Activated T-helper 2 cell treated with anti-CD3 and anti-CD28 coated beads, Interferon-gamma antibody, Interleukin-2, Interleukin-4, amounts not matched to agents 10 μg/mL and 5 μg/mL and 100 μg/mL, durations not matched to agents 14 hours and 24 hours and 36 hours (primary cell): ENCODE data around the gene C19orf47. TPM values are rescaled to one million over a fixed set of nuclear protein-coding genes. Genes with fewer than 3 reads are reported as not detected.
A peak's percentile ranks its signal among the peaks of the same experiment; 100 is the strongest.

ENCODE experiments used
- DNase-seq: peaks from one replicate; pipeline ENCODE4 v3.0.0; 2021; ENCODE audit warnings: low spot score
- H3K27ac Mint-ChIP-seq: one replicate; pipeline ENCODE4 v1.8.0; 2021; ENCODE audit warnings: mixed read lengths
- H3K27me3 Mint-ChIP-seq: one replicate; pipeline ENCODE4 v1.8.0; 2021; ENCODE audit warnings: low read depth, mixed read lengths
- H3K36me3 Mint-ChIP-seq: one replicate; pipeline ENCODE4 v1.8.0; 2021; ENCODE audit warnings: low read depth, mixed read lengths
- H3K4me1 Mint-ChIP-seq: one replicate; pipeline ENCODE4 v1.8.0; 2021; ENCODE audit warnings: low read depth, mixed read lengths
- H3K4me3 Mint-ChIP-seq: one replicate; pipeline ENCODE4 v1.8.0; 2021; ENCODE audit warnings: low read depth, mild to moderate bottlenecking, moderate library complexity, mixed read lengths
- H3K9me3 Mint-ChIP-seq: one replicate; pipeline ENCODE4 v1.8.0; 2021; ENCODE audit warnings: mixed read lengths
- intact Hi-C: fragments of 100-400 bp; cut with micrococcal nuclease; formaldehyde crosslinking; loops from one replicate; pipeline ENCODE4 v1.15.1; 2023
- total RNA-seq: library from RNA; stranded (reverse); gene quantifications from 2 replicates; pipeline ENCODE4 v1.2.3, GENCODE V29; 2022

Gene C19orf47, protein sequence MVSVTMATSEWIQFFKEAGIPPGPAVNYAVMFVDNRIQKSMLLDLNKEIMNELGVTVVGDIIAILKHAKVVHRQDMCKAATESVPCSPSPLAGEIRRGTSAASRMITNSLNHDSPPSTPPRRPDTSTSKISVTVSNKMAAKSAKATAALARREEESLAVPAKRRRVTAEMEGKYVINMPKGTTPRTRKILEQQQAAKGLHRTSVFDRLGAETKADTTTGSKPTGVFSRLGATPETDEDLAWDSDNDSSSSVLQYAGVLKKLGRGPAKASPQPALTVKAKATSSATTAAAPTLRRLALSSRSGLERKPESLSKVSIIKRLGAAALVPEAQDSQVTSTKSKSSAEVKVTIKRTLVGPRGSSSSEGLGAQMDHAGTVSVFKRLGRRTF
- 22.4 and 25.1 TPM in 2 replicates for total RNA-seq

DNA sequence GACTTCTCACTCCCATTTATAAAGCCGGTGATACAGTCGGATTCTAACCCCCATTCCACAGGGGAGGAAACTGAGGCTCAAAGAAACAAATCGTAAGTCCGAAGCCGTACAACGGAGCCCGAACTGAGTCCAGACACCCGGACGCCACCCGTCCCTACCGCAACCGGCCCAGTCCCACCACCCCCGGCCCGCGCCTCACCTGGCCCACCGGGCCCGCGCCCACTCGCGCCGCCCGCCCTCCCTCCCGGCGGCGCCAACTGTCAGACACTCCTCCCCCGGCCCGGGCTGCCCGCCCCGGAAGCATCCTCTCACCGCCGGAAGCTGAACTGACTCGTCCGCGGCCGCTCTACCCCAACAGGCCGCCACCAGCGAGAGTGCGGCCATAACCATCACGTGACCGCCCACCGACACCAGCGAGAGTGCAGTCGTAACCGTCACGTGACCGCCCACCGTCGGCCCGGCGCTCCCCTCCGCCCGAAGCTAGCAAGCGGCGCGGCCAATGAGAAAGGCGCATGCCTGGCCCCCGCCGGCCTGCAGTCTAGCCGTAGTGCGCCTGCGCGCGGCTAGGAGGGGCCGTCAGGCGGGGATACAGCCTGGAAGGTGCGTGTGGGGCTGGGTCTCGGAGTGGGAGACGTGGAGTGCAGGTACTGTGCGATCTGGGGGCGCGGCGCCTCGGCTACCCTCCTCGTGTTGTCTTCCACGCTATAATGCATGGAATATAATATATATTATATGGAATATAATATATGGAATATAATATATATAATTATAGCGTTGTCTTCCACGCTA is at the start of gene C19orf47, which contains the start of gene PLD3:
Gene C19orf47, minus strand, starts transcription at position 273 of the 789 bp plus-strand sequence. CDS start 6,540 bp downstream, outside the sequence.
Gene PLD3, plus strand, starts transcription at position 571 of the 789 bp plus-strand sequence. CDS start 17,789 bp downstream, outside the sequence.
- H3K4me3 Mint-ChIP-seq: peak within 1 kb of the TSS; percentile 99
- intact Hi-C loops: loop anchor here (1.0 kb wide), 1 partner anchor 181 kb away; no protein-coding TSS in a partner anchor
- no peaks in the 10 kb centered on the region for H3K27me3 Mint-ChIP-seq
- peak; percentile 99 for DNase-seq
- H3K36me3 Mint-ChIP-seq: peaks cover 4% of the 10 kb centered on the region
- H3K4me1 Mint-ChIP-seq: peaks cover 16% of the 10 kb centered on the region
- H3K27ac Mint-ChIP-seq: peak within 1 kb of the TSS; percentile 90
- H3K9me3 Mint-ChIP-seq: no peaks in the 10 kb centered on the region

DNA sequence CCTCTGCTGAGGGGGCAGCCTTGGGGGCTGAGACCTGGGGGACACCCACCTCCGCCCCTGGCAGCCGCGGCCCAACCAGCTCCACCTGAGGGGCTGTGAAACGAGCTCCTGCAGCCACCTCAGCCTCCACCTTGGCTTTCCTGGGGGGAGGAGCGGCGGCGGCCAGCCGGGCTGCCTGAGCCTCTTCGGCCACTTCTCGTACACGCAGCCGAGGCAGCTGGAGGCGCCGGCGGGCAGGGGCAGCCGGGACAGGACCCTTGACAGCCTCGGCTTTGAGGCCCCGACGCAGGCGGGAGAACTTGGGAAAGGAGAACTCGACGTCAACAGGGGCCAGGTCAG is 49.3 kb upstream of the C19orf47 start:
- no peak for DNase-seq
- Mint-ChIP-seq H3K4me3 (no peak overlapping the region), H3K27me3 (peaks cover 3% of the 10 kb centered on the region), H3K4me1 (peaks cover 8% of the 10 kb centered on the region), H3K36me3 (no peaks in the 10 kb centered on the region), H3K9me3 (no peaks in the 10 kb centered on the region), H3K27ac (no peak overlapping the region)
- intact Hi-C loops: no loop called here

DNA sequence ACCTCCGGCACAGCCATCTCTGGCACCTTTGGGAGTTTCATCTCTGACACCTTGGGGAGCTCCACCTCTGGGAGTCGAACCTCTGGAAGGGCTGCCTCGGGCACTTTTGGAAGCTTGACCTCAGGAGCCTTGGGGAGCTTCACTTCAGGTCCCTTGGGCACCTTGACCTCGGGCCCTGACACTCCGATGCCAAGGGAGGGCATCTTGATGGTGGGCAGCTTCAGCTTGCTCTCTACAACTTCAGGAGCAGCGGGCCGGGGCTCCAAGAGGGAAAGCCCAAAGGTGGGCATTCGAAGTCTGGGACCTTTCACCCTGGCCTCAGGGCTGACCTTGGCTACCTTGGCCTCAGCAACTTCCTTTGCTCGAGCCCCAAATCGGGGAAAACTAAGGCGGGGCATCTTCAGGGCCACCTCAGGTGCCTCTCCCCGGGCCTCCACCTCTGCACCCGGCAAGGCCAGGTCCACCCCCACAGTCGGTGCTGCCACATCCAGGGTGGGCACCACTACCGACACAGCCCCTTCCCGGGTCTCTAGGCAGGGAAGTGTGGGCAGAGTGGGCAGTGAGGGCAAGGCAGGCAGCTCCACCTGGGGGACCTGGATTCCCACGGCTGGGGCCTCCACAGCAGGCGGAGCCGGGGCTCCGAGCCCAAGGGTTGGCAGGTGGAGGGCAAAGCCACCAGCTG is 48.8 kb upstream of the C19orf47 start:
- DNase-seq: no peak
- no peaks in the 10 kb centered on the region for H3K9me3 Mint-ChIP-seq
- no peak overlapping the region for H3K4me3 Mint-ChIP-seq
- no peak overlapping the region for H3K27ac Mint-ChIP-seq
- peaks cover 8% of the 10 kb centered on the region for H3K4me1 Mint-ChIP-seq
- H3K27me3 Mint-ChIP-seq: peaks cover 3% of the 10 kb centered on the region
- H3K36me3 Mint-ChIP-seq: no peaks in the 10 kb centered on the region
- intact Hi-C loops: no loop called here

DNA sequence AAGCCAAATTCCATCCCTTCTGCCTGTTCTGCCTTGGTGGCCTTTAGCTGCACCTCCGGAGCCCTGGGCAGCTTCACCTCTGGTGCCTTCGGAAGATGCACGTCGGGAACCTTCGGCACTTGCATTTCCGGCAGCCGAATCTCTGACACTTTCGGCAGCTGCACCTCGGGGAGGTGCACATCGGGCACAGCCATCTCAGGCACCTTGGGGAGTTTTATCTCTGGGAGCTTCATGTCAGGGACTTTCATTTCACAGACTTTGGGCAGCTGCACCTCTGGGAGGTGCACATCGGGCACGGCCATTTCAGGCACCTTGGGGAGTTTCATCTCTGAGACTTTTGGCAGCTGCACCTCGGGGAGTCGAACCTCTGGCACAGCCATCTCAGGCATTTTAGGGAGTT is 47.8 kb upstream of the C19orf47 start:
- no peak for DNase-seq
- Mint-ChIP-seq H3K27ac (no peak overlapping the region), H3K4me1 (peaks cover 8% of the 10 kb centered on the region), H3K9me3 (no peaks in the 10 kb centered on the region), H3K4me3 (no peak overlapping the region), H3K36me3 (no peaks in the 10 kb centered on the region), H3K27me3 (peaks cover 3% of the 10 kb centered on the region)
- intact Hi-C loops: no loop called here

DNA sequence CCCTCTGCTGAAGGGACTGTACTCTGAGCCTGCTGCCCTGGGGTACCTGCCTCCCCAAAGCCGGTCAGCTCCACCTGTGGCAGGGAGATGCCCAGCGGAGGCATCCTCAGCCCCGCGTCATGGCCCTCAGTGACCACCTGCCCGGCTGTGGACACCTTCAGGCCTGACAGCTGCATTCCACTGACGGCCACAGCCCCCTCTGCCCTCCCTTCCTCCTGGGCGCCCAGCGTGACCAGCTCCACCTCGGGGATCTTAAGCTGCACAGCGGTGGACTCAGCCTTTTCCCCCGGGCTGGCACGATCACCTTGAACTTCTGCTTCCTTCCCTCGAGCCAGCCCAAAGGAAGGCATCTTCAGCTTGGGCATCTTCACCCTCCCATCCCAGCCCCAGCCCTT is 46.6 kb upstream of the C19orf47 start:
- H3K4me3 Mint-ChIP-seq: no peak overlapping the region
- intact Hi-C loops: no loop called here

DNA sequence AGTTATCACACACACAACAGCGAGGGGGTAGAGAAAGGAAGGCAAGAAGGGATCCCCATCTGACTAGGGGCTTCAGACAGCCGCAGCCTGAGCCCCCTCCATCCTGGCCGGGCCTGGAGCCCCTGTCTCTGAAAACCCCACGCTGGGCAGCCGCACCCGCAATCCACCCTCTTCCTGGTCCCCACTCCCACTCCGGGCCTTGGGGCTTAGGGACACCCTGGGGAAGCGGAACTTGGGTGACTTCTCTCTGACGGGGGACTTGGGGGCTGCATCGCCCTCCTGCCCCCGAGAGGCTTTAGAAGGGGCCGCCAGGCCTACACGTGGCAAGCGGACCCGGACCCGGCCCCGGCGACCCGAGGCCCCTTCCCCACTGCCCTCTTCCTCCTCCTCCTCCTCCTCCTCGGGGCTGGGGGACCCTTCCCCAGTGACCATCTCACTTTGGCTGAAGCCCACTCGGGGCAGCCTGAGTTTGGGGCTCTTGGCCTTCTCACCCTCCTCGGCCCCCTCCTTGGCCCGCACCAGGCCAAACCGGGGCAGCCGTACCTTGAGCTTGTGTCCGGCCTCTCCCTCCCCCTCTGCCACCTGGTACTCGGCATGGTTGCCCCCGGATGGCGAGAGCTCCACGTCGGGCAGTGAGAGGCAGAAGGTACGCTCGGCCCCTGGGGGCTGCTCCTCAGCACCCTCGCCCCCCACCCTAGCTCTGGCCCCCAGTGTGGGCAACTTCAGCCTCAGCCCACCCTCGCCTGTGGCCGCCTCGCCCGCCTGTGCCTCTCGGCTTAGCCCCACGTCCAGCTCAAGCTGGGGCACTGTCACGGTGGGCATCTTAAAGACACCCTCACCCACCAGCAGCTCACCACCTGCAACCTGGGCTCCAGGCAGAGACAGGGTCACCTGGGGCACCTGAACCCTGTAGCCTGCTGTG is 46.0 kb upstream of the C19orf47 start:
- no peak overlapping the region for H3K4me3 Mint-ChIP-seq
- no peaks in the 10 kb centered on the region for H3K9me3 Mint-ChIP-seq
- H3K27ac Mint-ChIP-seq: no peak overlapping the region
- DNase-seq: no peak
- intact Hi-C loops: no loop called here
- H3K4me1 Mint-ChIP-seq: peaks cover 3% of the 10 kb centered on the region
- H3K36me3 Mint-ChIP-seq: no peaks in the 10 kb centered on the region
- H3K27me3 Mint-ChIP-seq: no peaks in the 10 kb centered on the region

More for the DNA sequence above, 46.6 kb upstream of the C19orf47 start:
- Mint-ChIP-seq H3K27me3 (no peaks in the 10 kb centered on the region), H3K36me3 (no peaks in the 10 kb centered on the region), H3K27ac (no peak overlapping the region), H3K9me3 (no peaks in the 10 kb centered on the region), H3K4me1 (peaks cover 8% of the 10 kb centered on the region)
- no peak for DNase-seq

DNA sequence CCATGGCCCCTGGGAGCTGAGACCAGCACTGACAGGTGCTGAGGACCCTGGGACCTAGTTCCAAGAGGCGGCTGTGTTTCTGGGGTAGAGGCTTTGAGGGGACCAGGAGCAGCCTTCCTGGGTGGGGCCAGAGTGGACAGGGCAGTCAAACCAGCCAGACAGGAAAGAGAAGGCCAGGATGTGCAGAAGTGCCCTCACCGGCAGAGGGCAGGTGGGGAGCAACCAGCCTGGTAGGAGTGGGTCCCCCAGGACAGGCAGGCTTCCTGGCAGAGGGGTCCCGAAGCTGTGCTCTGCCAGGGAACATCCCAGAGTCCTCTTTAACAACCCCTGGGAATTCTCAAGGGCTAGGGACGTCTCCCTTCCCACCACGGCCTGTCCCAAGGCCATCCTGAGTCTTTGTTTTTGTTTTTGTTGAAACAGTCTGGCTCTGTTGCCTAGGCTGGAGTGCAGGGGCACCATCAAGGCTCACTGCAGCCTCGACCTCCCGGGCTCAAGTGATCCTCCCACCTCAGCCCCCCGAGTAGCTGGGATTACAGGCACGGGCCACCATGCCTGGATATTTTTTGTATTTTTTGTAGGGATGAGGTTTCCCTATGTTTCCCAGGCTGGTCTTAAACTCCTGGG is 44.8 kb upstream of the C19orf47 start:
- H3K9me3 Mint-ChIP-seq: no peaks in the 10 kb centered on the region
- no peak overlapping the region for H3K27ac Mint-ChIP-seq
- no peaks in the 10 kb centered on the region for H3K27me3 Mint-ChIP-seq
- intact Hi-C loops: no loop called here
- H3K4me1 Mint-ChIP-seq: no peaks in the 10 kb centered on the region
- H3K4me3 Mint-ChIP-seq: no peak overlapping the region
- DNase-seq: no peak
- H3K36me3 Mint-ChIP-seq: no peaks in the 10 kb centered on the region

DNA sequence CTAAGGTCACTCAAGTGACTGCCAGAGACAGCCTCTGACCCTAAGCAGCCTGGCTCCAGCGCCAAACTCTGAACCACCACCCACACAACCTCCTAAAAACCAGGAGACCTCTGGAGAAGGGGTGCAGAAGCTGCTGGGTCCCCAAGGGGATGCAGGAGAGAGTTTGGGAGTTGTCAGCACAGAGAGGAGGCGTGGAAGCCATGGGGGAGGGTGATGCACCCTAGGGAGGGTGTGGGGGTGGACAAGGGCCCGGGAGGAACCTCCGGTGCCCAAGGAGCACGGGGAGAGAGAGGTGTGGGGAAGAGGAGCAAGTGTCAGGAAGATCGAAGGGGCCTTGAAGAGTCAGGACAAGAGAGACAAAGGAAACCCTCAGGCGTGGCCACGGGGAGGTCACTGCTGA is 43.9 kb upstream of the C19orf47 start:
- Mint-ChIP-seq H3K4me1 (no peaks in the 10 kb centered on the region), H3K4me3 (no peak overlapping the region), H3K9me3 (no peaks in the 10 kb centered on the region), H3K27ac (no peak overlapping the region), H3K27me3 (no peaks in the 10 kb centered on the region), H3K36me3 (no peaks in the 10 kb centered on the region)
- intact Hi-C loops: no loop called here
- DNase-seq: no peak

DNA sequence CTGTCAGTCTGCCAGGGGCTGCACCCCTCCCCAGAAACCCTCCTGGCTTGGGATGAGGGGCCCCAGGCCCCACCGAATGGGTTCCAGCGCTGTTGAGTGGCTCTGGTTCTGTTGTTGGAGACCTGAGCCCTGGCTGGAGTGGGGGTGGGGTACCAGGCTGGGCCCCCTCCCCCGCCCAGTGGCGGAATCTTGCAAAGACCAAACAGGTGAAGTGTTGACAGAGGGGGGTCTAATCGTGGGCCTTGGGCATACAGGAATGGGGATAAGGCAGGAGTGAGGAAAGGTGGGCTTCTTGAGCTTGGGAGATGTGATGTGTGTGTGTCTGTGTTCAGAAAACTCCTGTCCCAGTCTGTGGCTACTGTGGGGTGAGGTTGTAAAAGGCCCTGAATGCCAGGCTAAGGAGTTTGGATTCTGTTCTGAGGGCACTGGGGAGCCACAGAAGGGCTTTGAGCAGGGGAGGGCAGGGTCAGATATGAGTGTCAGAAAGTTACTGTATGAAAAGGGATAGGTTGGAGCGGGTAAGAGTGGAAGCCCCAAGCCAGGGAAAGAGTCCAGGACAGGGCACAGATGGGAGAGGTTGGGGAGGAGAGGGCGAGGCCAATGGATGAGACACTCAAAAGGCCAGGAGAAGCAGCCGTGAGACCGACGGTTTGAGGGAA is 42.0 kb upstream of the C19orf47 start, which contains the start of gene HIPK4:
Gene HIPK4, minus strand, starts transcription at position 98 of the 659 bp plus-strand sequence. CDS start 279 bp downstream, outside the sequence.
- no peak within 1 kb of the TSS for H3K27ac Mint-ChIP-seq
- no peaks in the 10 kb centered on the region for H3K36me3 Mint-ChIP-seq
- no peaks in the 10 kb centered on the region for H3K4me1 Mint-ChIP-seq
- H3K4me3 Mint-ChIP-seq: no peak within 1 kb of the TSS
- H3K27me3 Mint-ChIP-seq: peaks cover 2% of the 10 kb centered on the region
- H3K9me3 Mint-ChIP-seq: no peaks in the 10 kb centered on the region
- DNase-seq: no peak
- intact Hi-C loops: no loop called here

DNA sequence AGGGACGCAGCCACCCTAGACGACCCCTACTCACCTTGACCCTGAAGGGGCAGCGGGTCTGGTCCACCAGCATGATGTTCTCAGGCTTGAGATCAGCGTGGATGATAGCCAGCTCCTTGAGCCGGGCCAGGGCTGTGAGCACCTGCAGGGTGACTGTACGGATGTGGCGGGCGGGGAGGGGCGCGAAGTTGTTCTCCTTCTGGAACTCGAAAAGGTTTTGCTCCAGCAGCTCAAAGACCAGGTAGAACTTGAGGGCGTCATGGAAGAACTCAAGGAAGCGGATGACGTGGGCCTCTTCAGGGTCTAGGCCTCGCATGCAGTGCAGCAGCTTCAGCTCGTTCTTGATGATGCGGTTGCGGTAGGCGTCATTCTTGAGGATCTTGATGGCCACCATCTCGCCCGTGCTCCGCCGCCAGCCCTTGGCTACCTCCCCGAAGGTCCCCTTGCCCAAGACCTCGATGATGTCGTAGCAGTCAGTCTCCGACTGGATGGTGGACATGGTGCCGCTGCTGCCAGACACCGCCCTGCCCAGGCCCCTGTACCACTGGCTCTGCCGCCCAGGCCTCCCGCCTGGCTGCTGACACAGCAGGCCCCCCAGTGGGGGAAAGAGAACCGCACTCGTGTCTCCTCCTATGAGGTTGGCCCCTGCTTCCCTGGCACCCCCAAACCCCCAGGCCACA is 41.3 kb upstream of the C19orf47 start:
- Mint-ChIP-seq H3K36me3 (no peaks in the 10 kb centered on the region), H3K4me3 (no peak overlapping the region), H3K27ac (no peak overlapping the region), H3K9me3 (no peaks in the 10 kb centered on the region), H3K27me3 (peaks cover 2% of the 10 kb centered on the region), H3K4me1 (no peaks in the 10 kb centered on the region)
- no peak for DNase-seq
- intact Hi-C loops: no loop called here

DNA sequence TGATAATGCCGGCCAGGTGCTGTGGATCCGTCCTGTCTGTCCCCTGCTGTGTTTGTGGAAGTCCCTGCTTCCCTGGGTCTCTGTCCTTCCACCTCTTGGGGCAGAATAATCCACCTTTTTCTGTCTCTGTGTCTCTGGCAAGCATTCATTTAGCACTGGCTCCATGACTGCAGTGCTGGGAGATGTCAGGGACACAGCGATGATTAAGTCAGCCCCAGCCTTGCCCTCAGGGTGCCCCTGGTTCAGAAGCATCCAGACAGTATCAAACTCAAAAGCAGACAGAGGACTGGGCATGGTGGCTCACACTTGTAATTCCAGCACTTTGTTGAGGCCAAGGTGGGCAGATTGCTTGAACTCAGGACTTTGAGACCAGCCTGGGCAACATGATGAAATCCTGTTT is 40.3 kb upstream of the C19orf47 start:
- intact Hi-C loops: no loop called here
- Mint-ChIP-seq H3K4me3 (no peak overlapping the region), H3K27ac (no peak overlapping the region), H3K4me1 (no peaks in the 10 kb centered on the region), H3K27me3 (peaks cover 2% of the 10 kb centered on the region), H3K36me3 (no peaks in the 10 kb centered on the region), H3K9me3 (no peaks in the 10 kb centered on the region)
- DNase-seq: no peak
